Breast epithelium (tissue), 4 donors: ENCODE results near the gene ARFGEF2. TPM values are rescaled to one million over a fixed set of nuclear protein-coding genes. Genes with fewer than 3 reads are reported as not detected.

Experiments used
- DNase-seq, 2 donors: peaks; one replicate each; pipeline ENCODE4 v3.0.0-alpha.2; 2019; ENCODE audit warnings: low spot score in 2 of 2
- H3K27ac ChIP-seq, 2 donors: fragments of 200-600 bp; sonication (generic) in 1 of 2; one replicate each; pipeline ENCODE4 v1.5.1; 2016 to 2019; ENCODE audit warnings: mild to moderate bottlenecking in 1 of 2
- H3K27me3 ChIP-seq, 2 donors: fragments of 200-600 bp; sonication (generic) in 1 of 2; one replicate each; pipeline versions ENCODE4 v1.5.1 to v1.6.0; 2017 to 2019; ENCODE audit warnings: control low read depth in 1 of 2, mild to moderate bottlenecking in 1 of 2
- H3K36me3 ChIP-seq: fragments of 200-600 bp; one replicate; pipeline ENCODE4 v1.5.1; 2019
- H3K4me1 ChIP-seq, 2 donors: fragments of 200-600 bp; sonication (generic); one replicate each; pipeline ENCODE4 v1.5.1; 2016 to 2019; ENCODE audit warnings: control low read depth in 1 of 2
- H3K4me3 ChIP-seq, 3 donors: fragments of 200-600 bp; sonication (generic); 1 replicate in 2 of 3; 2 replicates in 1 of 3; pipeline ENCODE4 v1.5.1; 2016 to 2019; ENCODE audit warnings: mild to moderate bottlenecking in 3 of 3, moderate library complexity in 2 of 3
- H3K9me3 ChIP-seq, 2 donors: fragments of 200-600 bp; sonication (generic) in 1 of 2; one replicate each; pipeline ENCODE4 v1.5.1; 2016 to 2019; ENCODE audit warnings: control low read depth in 1 of 2
- CTCF ChIP-seq, 3 donors: fragments of 450-650 bp; IDR thresholded peaks; one replicate each; pipeline ENCODE4 v1.5.1; 2016 to 2017; ENCODE audit warnings: antibody characterized with exemption in 3 of 3, mild to moderate bottlenecking in 3 of 3, moderate library complexity in 3 of 3
- POLR2A ChIP-seq: fragments of 450-650 bp; IDR thresholded peaks from one replicate; pipeline ENCODE4 v1.6.1; 2016; ENCODE audit warnings: antibody characterized with exemption, mild to moderate bottlenecking, moderate library complexity
- POLR2AphosphoS5 ChIP-seq, 3 donors: sonication (generic); formaldehyde crosslinking; IDR thresholded peaks; one replicate each; pipeline ENCODE4 v1.6.1; 2017; ENCODE audit warnings: antibody characterized with exemption in 3 of 3
- intact Hi-C: fragments of 100-400 bp; cut with DNase I; formaldehyde crosslinking; loops from one replicate; pipeline ENCODE4 v1.15.1; 2023; ENCODE audit warnings: low total_unique reads
- total RNA-seq, 3 donors: library from RNA; depleted of rRNA; stranded (reverse); fragments of >200 nt; gene quantifications; one replicate each; pipeline ENCODE4 v1.1.0, GENCODE V29; 2016

Gene ARFGEF2
- total RNA-seq, result 10 to 100 TPM; 37.1 to 61.6 (median 42.3) TPM

- no peaks in the 10 kb centered on the region for H3K9me3 ChIP-seq
- DNase-seq, result peak; percentile 90 to 93
- peaks cover 0 to 10% of the 10 kb centered on the region in 2 donors for H3K4me1 ChIP-seq
- no peaks in the 10 kb centered on the region for H3K27me3 ChIP-seq
- intact Hi-C loops, result no loop called here
- H3K27ac ChIP-seq, result peak within 1 kb of the TSS; percentile 98 to 100
- no peaks in the 10 kb centered on the region for H3K36me3 ChIP-seq
- TF ChIP-seq CTCF (IDR thresholded peaks at IDR 0.05), result peak; percentile 28 to 54 (median 33)
- peak; percentile 96 for TF ChIP-seq POLR2A
- peak; percentile 83 to 97 (median 89) for TF ChIP-seq POLR2AphosphoS5 (IDR thresholded peaks at IDR 0.05)
- peak within 1 kb of the TSS; percentile 80 to 100 (median 96) for H3K4me3 ChIP-seq
Measured at GRCh38 chr20:48921168-48921882, at the start of gene ARFGEF2. TSS of gene ARFGEF2 (plus strand) at chr20:48921711. CDS start at chr20:48921890, 179 bp downstream.

GRCh38 chr20:48875233-48875913 lies 46.1 kb upstream of the ARFGEF2 start:
- DNase-seq, result no peak
- peak overlapping the region in 1 of 2 donors; percentile 43 for H3K27ac ChIP-seq
- intact Hi-C loops, result no loop called here
- no peaks in the 10 kb centered on the region for H3K4me1 ChIP-seq
- H3K9me3 ChIP-seq, result no peaks in the 10 kb centered on the region
- H3K4me3 ChIP-seq, result no peak overlapping the region
- H3K36me3 ChIP-seq, result no peaks in the 10 kb centered on the region
- no peaks in the 10 kb centered on the region for H3K27me3 ChIP-seq
- TF ChIP-seq CTCF (IDR thresholded peaks at IDR 0.05) (no peak), POLR2A (no peak)

- intact Hi-C loops, result no loop called here
- TF ChIP-seq POLR2AphosphoS5 (IDR thresholded peaks at IDR 0.05) (no peak), POLR2A (no peak), CTCF (IDR thresholded peaks at IDR 0.05) (no peak)
- peak in 1 of 2 donors; percentile 76 for DNase-seq
Measured at GRCh38 chr20:48875914-48876240, 45.6 kb upstream of the ARFGEF2 start.

GRCh38 chr20:48877304-48877703 lies 44.2 kb upstream of the ARFGEF2 start:
- Histone ChIP-seq H3K27ac (no peak overlapping the region), H3K4me3 (no peak overlapping the region), H3K27me3 (no peaks in the 10 kb centered on the region), H3K36me3 (no peaks in the 10 kb centered on the region), H3K9me3 (no peaks in the 10 kb centered on the region), H3K4me1 (no peaks in the 10 kb centered on the region)
- intact Hi-C loops, result no loop called here
- no peak for DNase-seq
- TF ChIP-seq POLR2A, result no peak
- no peak for TF ChIP-seq POLR2AphosphoS5 (IDR thresholded peaks at IDR 0.05)
- TF ChIP-seq CTCF (IDR thresholded peaks at IDR 0.05), result no peak

More at GRCh38 chr20:48875914-48876240, 45.6 kb upstream of the ARFGEF2 start:
- peak overlapping the region in 1 of 2 donors; percentile 43 for H3K27ac ChIP-seq
- no peak overlapping the region for H3K4me3 ChIP-seq
- no peaks in the 10 kb centered on the region for H3K27me3 ChIP-seq
- H3K36me3 ChIP-seq, result no peaks in the 10 kb centered on the region
- no peaks in the 10 kb centered on the region for H3K4me1 ChIP-seq
- no peaks in the 10 kb centered on the region for H3K9me3 ChIP-seq
